HTR-8/SVneo (cell line): Measurements from ENCODE around the gene KDM2B.
A peak's percentile ranks its signal among the peaks of the same experiment; 100 is the strongest.

Source experiments
- DNase-seq: peaks from one replicate; pipeline ENCODE4 v3.0.0; 2011; ENCODE audit warnings: low spot score, mixed read lengths; ENCODE audit not compliant: insufficient read length
- FAIRE-seq: peaks from 2 replicates; lab custom pipeline; 2011; peaks lifted over from hg19 to GRCh38; lab: Jason Lieb, UNC

KDM2B gene

GRCh38 chr12:121580959-121581685, at the start of gene KDM2B:
KDM2B (minus strand) TSS chr12:121581023; CDS start chr12:121580911, 112 bp downstream.
- DNase-seq (no peak), FAIRE-seq (no peak)

- DNase-seq (no peak), FAIRE-seq (no peak)
Observed at GRCh38 chr12:121628536-121628935, 47.7 kb upstream of the KDM2B start.

GRCh38 chr12:121628037-121628436, 47.2 kb upstream of the KDM2B start:
- FAIRE-seq (no peak), DNase-seq (no peak)

GRCh38 chr12:121626853-121627640, 46.2 kb upstream of the KDM2B start:
- no peak for FAIRE-seq
- DNase-seq: peak; percentile 54

- DNase-seq (peak; percentile 93), FAIRE-seq (no peak)
Observed at GRCh38 chr12:121626087-121626852, 45.4 kb upstream of the KDM2B start, which contains the start of gene ORAI1. ORAI1 (plus strand) TSS chr12:121626530.

- FAIRE-seq (no peak), DNase-seq (no peak)
Observed at GRCh38 chr12:121620333-121620891, 39.6 kb upstream of the KDM2B start.

- no peak for DNase-seq
- FAIRE-seq: no peak
Observed at GRCh38 chr12:121618659-121619233, 37.9 kb upstream of the KDM2B start.

- no peak for FAIRE-seq
Observed at GRCh38 chr12:121614872-121615467, 34.1 kb upstream of the KDM2B start.

GRCh38 chr12:121613462-121613861, 32.6 kb upstream of the KDM2B start:
- DNase-seq (no peak), FAIRE-seq (no peak)

More at GRCh38 chr12:121614872-121615467, 34.1 kb upstream of the KDM2B start:
- no peak for DNase-seq

GRCh38 chr12:121611306-121611705, 30.5 kb upstream of the KDM2B start:
- FAIRE-seq: no peak
- no peak for DNase-seq

GRCh38 chr12:121610239-121611149, 29.7 kb upstream of the KDM2B start:
- FAIRE-seq (no peak), DNase-seq (no peak)

- DNase-seq: no peak
- no peak for FAIRE-seq
Observed at GRCh38 chr12:121608301-121608700, 27.5 kb upstream of the KDM2B start.

GRCh38 chr12:121603581-121603980, 22.8 kb upstream of the KDM2B start:
- no peak for FAIRE-seq
- DNase-seq: no peak

- no peak for FAIRE-seq
- no peak for DNase-seq
Observed at GRCh38 chr12:121602766-121603165, 21.9 kb upstream of the KDM2B start.

- no peak for DNase-seq
- no peak for FAIRE-seq
Observed at GRCh38 chr12:121600702-121601336, 20.0 kb upstream of the KDM2B start.

GRCh38 chr12:121596526-121596925, 15.7 kb upstream of the KDM2B start:
- FAIRE-seq (no peak), DNase-seq (no peak)

- no peak for DNase-seq
- FAIRE-seq: no peak
Observed at GRCh38 chr12:121595520-121595919, 14.7 kb upstream of the KDM2B start.

GRCh38 chr12:121592320-121592719, 11.5 kb upstream of the KDM2B start:
- DNase-seq: no peak
- FAIRE-seq: no peak
